Stimulated activated CD8-positive, alpha-beta memory T cell treated with anti-CD3 and anti-CD28 coated beads, Interleukin-2, amount 100 ng/mL, for 48 hours (primary cell): ENCODE data around the gene SLC13A5.

Experiments
- DNase-seq, 2 donors: peaks; one replicate each; pipeline ENCODE4 v3.0.0-alpha.2; 2020; ENCODE audit warnings: low read depth in 2 of 2

SLC13A5 gene

DNA sequence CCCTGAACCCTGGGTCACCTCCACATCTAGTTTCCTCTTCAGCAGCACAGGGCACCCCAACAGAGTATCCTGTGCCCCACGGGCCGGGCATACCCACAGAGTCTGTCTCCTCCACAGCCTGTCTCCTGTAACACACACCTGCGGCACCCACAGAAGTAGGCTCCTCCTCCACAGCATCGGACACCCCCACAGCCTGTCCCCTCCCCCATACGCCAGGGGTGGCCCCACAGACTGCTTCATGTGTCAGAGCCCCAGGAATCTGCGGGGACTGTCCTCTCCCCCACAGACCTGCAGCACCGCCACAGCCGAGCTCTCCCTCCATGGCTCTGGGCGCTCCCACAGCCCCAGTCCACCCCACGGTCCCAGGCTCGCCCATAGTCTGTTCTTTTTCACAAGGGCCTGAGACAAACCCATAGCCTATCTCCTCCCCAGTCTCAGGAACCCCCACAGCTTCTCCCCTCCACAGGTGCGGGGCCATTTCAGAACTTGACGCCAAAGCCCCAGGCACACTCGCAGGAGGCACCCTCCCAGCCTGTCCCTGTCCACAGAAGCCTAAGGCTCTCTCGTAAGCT lies 74.1 kb downstream of the SLC13A5 start:
- DNase-seq = no peak

DNA sequence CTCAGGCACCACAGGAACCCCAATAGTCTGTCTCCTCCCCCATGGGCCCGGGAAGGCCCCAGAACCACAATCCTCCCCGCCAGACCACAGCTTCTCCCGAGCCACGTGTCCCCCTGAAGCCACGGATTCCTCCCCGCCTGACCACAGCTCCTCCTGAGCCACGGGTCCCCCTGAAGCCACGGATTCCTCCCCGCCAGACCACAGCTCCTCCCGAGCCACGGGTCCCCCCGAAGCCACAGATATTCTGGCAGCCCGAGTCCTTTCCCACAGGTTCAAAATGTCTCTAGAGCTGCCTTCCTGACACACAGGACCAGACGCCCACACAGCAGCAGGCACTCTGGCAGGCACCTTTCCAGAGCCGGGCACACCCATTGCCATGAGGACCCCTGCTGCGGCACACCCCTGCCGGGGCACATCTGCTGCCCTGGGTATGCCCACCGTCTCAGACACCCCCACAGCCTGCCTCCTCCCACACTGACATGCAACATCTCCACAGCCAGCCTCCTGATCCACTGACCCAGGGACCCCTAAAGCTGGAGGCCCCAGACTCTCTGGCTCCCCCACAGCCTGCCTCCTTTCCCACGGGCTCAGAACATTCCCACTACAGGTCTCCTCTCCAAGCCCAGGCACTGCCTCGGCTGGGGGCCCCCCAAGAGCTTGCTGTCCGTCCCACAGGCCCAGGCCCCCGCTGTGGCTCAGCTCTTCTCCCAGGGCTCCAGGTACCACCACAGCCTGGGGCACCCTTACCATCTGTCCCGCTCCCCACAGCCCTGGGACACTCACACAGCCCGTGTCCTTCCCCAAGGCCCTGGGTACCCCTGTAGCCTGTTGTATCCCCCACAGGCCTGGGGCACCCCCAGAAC lies 74.9 kb downstream of the SLC13A5 start:
- DNase-seq = no peak

DNA sequence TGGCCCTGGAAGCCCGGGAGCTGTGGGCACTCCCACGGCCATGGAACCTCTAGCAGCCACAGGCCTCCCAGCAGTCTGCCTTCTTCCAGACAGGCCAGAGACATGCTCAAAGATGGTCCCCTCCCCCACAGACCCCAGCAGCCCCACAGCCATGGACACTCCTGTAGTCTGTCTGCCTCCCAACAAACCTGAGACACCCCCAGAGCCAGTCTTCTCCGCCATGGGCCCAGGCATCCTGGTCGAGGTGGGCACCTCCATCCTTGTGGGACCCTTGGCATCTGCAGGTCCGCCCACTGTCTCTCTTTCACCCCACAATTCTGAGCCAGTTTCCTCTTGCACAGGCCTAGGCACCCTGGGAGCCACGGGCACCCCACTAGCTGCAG lies 75.7 kb downstream of the SLC13A5 start:
- DNase-seq = no peak

DNA sequence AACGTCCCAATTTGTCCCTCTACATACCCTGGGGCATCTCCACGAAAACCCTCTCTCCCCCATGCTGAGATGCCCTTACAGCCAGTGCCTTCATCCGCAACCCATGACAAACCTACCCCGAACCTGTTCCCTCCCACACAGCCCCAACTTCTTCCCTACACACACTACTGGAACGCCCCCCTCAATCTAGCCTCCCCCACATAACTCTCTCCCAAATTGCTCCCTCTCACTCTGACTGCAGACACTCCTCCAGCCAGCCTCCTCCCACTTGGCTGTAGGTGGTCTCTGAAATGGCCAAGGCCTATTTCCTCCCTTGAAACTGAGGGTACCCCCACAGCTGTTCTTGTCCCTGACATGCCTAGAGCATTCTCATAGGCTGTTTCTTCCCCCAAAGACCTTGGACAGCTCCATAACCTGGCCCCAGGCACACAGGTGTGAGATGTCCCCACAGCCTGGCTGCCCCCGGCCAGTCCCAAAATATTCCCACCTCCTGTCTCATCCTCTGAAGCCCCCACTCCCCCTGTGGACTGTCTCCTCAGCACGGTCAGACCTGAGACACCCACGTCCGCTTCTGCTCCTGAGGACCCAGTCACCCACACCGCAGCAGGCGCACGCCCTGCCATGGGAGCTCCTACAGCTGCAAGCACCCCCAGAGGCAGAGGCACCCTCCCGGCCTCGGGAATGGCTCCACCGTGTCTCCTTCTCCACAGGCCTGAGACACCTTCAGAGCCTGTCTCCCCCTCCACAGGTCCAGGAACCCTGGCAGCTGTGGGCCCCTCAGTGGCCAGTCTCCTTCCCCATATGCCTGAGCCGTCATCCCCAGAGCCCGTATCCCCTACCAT lies 76.3 kb downstream of the SLC13A5 start:
- no peak for DNase-seq

DNA sequence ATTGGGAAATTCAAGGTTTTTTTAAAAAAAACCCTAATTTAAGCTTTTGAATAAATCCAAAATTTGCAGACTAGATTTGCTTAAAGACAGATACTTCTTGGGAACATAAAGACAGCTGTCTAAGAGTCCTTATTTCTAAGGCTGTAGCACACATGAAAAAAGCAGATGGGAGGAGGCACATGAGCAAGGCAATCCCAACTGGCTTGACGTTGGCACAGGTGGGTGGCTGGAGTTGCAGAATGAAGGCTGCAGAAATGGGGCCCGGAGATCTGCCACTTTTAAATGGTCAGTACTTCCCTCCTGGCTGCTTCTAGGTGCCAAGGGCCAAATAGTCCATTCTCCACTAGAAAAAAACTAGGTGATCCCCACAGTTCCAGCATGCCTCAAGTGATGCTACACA lies 77.1 kb downstream of the SLC13A5 start:
- no peak for DNase-seq
